Heart right ventricle (tissue), 16 donors: ENCODE measurements around the gene E2F8. TPM values are rescaled to one million over a fixed set of nuclear protein-coding genes. Genes with fewer than 3 reads are reported as not detected.

ENCODE experiments used
- ATAC-seq, 8 donors: fragments of 200-7000 bp; cut with Tn5 transposase; one replicate each; pipeline ENCODE4 v1.9.1; 2020; ENCODE audit warnings: mild to moderate bottlenecking in 8 of 8, moderate library complexity in 8 of 8, moderate number of reproducible peaks in 1 of 8
- DNase-seq, 2 donors: peaks; one replicate each; pipeline ENCODE4 v3.0.0-alpha.2; 2020
- H3K27ac ChIP-seq, 10 donors: fragments of 200-600 bp; sonication (generic) in 2 of 10; one replicate each; pipeline versions ENCODE4 v1.5.0 to v1.8.0; 2020 to 2022; ENCODE audit warnings: mild to moderate bottlenecking in 3 of 10
- H3K27me3 ChIP-seq, 7 donors: fragments of 200-600 bp; one replicate each; pipeline ENCODE4 v1.8.0; 2021 to 2022; ENCODE audit warnings: mild to moderate bottlenecking in 2 of 7
- H3K36me3 ChIP-seq, 9 donors: fragments of 200-600 bp; sonication (generic) in 1 of 9; one replicate each; pipeline versions ENCODE4 v1.5.0 to v1.8.0; 2020 to 2022; ENCODE audit warnings: mild to moderate bottlenecking in 2 of 9
- H3K4me1 ChIP-seq, 9 donors: fragments of 200-600 bp; sonication (generic) in 1 of 9; one replicate each; pipeline versions ENCODE4 v1.5.0 to v1.8.0; 2020 to 2022; ENCODE audit warnings: mild to moderate bottlenecking in 4 of 9
- H3K4me3 ChIP-seq, 10 donors: fragments of 200-600 bp; sonication (generic) in 2 of 10; one replicate each; pipeline versions ENCODE4 v1.5.0 to v1.8.0; 2020 to 2022; ENCODE audit warnings: mild to moderate bottlenecking in 7 of 10, moderate library complexity in 2 of 10
- H3K9me3 ChIP-seq, 11 donors: fragments of 200-600 bp in 10 of 11; sonication (generic) in 2 of 11; one replicate each; pipeline versions ENCODE4 v1.5.0 to v1.8.0; 2013 to 2022; ENCODE audit warnings: mild to moderate bottlenecking in 2 of 11, control low read depth in 1 of 11, moderate library complexity in 1 of 11
- CTCF ChIP-seq, 9 donors: fragments of 200-600 bp; sonication (generic) in 2 of 9; IDR thresholded peaks; one replicate each; pipeline versions ENCODE4 v1.5.0 to v1.8.0; 2021 to 2022; ENCODE audit warnings: antibody characterized with exemption in 9 of 9, mild to moderate bottlenecking in 5 of 9, moderate library complexity in 1 of 9
- WGBS, 2 donors: extraction: QIAGEN DNeasy Blood & Tissue Kit; methylation state at CpG; one replicate each; pipeline ENCODE4 v1.1.7; 2013; ENCODE audit warnings: inconsistent platforms in 1 of 2; 5-methylcytosine and 5-hydroxymethylcytosine counted together
- intact Hi-C, 10 donors: fragments of 100-400 bp; cut with DNase I; formaldehyde crosslinking; loops; one replicate each; pipeline versions ENCODE4 v1.11.1 to v1.14.2; 2022
- polyA plus RNA-seq, 2 donors: library from polyadenylated mRNA; stranded (reverse); fragments of 200-250 nt; gene quantifications; one replicate each; pipeline ENCODE4 v1.2.3, GENCODE V29; 2013
- total RNA-seq, 10 donors: library from RNA; stranded (reverse); fragmentation: NEBNext Ultra II Directional in 3 of 10; extraction: Animal tissue kit (Norgen Biotek cat#: 25700) in 3 of 10; gene quantifications; one replicate each; pipeline versions ENCODE4 v1.2.1 to v1.2.4, GENCODE V29; 2021 to 2023
- donor health status: Arrhythmogenic right ventricular cardiomyopathy.
- donor health status: ischemic (EF 13 %, LVEDD 7.1; RV severe dilation, severe dysfunction).
- donor health status: healthy with polysubstance abuse.
- donor health status: DM: no; HTN: yes; CAD: no.
- donor health status: DM: no; HTN: no; CAD: no.
- donor health status: ischemic (EF 25% LVEDD 6.9; RV normal size, moderate dysfunction).
- donor health status: ischemic (EF 25% LVEDD 5.7; RV mildly dilated, moderate dysfunction).
- donor health status: healthy.
- donor health status: DM: yes; HTN: yes; CAD: no.
- donor health status: Ischemic cardiomyopathy.
- donor health status: ischemic (EF 35%, LVEDD 5.7; RV mildly dilated, moderate dysfunction).
- donor health status: nonischemic (EF 11% LVEDD 7.7; RV severe dilation, severe dysfunction).
- donor health status: DM: yes; HTN: yes; CAD: no.
- donor health status: PGD.
- donor health status: ischemic (EF 29% LVEDD 5.4; RV normal size, mild dysfunction).
- donor health status: nonischemic (EF 23%, LVEDD 6.1; RV moderate dilation, normal function).

Gene E2F8
- total and polyA plus RNA-seq, 12 donors: 0.73 to 5.0 (median 3.5) TPM

GRCh38 chr11:19239039-19239438 is 1.7 kb downstream of the E2F8 start:
- peak overlapping the region in 3 of 10 donors; percentile 12 to 73 (median 66) for H3K4me3 ChIP-seq

GRCh38 chr11:19237813-19238212 is 2.9 kb downstream of the E2F8 start:
- H3K27ac ChIP-seq: peak overlapping the region in 2 of 10 donors; percentile 22 to 26
- WGBS, 2 donors: 41 to 61% methylated on average over 5 of the region's 5 CpGs
- no peak for DNase-seq
- peaks cover 5 to 58% (median 23%) of the 10 kb centered on the region in 9 donors for H3K4me1 ChIP-seq
- H3K36me3 ChIP-seq: peaks cover 0 to 29% (median 0%) of the 10 kb centered on the region in 9 donors
- H3K4me3 ChIP-seq: peak overlapping the region in 3 of 10 donors; percentile 3 to 17 (median 11)
- no peak for ATAC-seq
- no peak for TF ChIP-seq CTCF (IDR thresholded peaks at IDR 0.05)
- peaks cover 11 to 24% (median 18%) of the 10 kb centered on the region in 7 donors for H3K27me3 ChIP-seq
- intact Hi-C loops: loop anchor here in 1 of 10 donors (5.0 kb wide), 1 partner anchor 36 kb away; the partner anchor contains the start of gene CSRP3
- H3K9me3 ChIP-seq: no peaks in the 10 kb centered on the region

More at GRCh38 chr11:19239039-19239438, 1.7 kb downstream of the E2F8 start:
- DNase-seq: no peak
- H3K27ac ChIP-seq: peak overlapping the region in 3 of 10 donors; percentile 0 to 68 (median 19)
- H3K4me1 ChIP-seq: peaks cover 5 to 50% (median 17%) of the 10 kb centered on the region in 9 donors
- no peaks in the 10 kb centered on the region for H3K9me3 ChIP-seq
- intact Hi-C loops: loop anchor here in 1 of 10 donors (5.0 kb wide), 1 partner anchor 37 kb away; the partner anchor contains the start of gene CSRP3
- peaks cover 11 to 36% (median 25%) of the 10 kb centered on the region in 7 donors for H3K27me3 ChIP-seq
- peaks cover 0 to 29% (median 0%) of the 10 kb centered on the region in 9 donors for H3K36me3 ChIP-seq
- no peak for TF ChIP-seq CTCF (IDR thresholded peaks at IDR 0.05)
- ATAC-seq: no peak
- WGBS, 2 donors: 68 to 74% methylated on average over 3 of the region's 3 CpGs

- no peak for TF ChIP-seq CTCF (IDR thresholded peaks at IDR 0.05)
- WGBS, 2 donors: 64 to 78% methylated on average over 8 of the region's 8 CpGs
- Histone ChIP-seq H3K27ac (peak overlapping the region in 3 of 10 donors; percentile 22 to 26 (median 22)), H3K27me3 (peaks cover 6 to 20% (median 14%) of the 10 kb centered on the region in 7 donors), H3K36me3 (peaks cover 0 to 29% (median 0%) of the 10 kb centered on the region in 9 donors), H3K4me1 (peaks cover 2 to 58% (median 23%) of the 10 kb centered on the region in 9 donors), H3K4me3 (peak overlapping the region in 3 of 10 donors; percentile 3 to 17 (median 11)), H3K9me3 (no peaks in the 10 kb centered on the region)
- ATAC-seq (no peak), DNase-seq (no peak)
- intact Hi-C loops: loop anchor here in 1 of 10 donors (5.0 kb wide), 1 partner anchor 35 kb away; the partner anchor contains the start of gene CSRP3
These were observed 3.4 kb downstream of the E2F8 start for GRCh38 chr11:19237381-19237780.

- peak in 1 of 8 donors; percentile 37 for ATAC-seq
- Histone ChIP-seq H3K27me3 (peaks cover 0 to 4% (median 0%) of the 10 kb centered on the region in 7 donors), H3K27ac (peak overlapping the region in 4 of 10 donors; percentile 35 to 56 (median 42)), H3K36me3 (peaks cover 0 to 29% (median 0%) of the 10 kb centered on the region in 9 donors), H3K9me3 (no peaks in the 10 kb centered on the region), H3K4me1 (peaks cover 0 to 40% (median 7%) of the 10 kb centered on the region in 9 donors), H3K4me3 (no peak overlapping the region)
- TF ChIP-seq CTCF (IDR thresholded peaks at IDR 0.05): no peak
- DNase-seq: no peak
- WGBS, 2 donors: 55 to 72% methylated on average over 5 of the region's 5 CpGs
- intact Hi-C loops: no loop called here
These were observed 6.4 kb downstream of the E2F8 start for GRCh38 chr11:19234231-19234817.
